Measurements from ENCODE around the gene CNP.

Gene CNP

DNA sequence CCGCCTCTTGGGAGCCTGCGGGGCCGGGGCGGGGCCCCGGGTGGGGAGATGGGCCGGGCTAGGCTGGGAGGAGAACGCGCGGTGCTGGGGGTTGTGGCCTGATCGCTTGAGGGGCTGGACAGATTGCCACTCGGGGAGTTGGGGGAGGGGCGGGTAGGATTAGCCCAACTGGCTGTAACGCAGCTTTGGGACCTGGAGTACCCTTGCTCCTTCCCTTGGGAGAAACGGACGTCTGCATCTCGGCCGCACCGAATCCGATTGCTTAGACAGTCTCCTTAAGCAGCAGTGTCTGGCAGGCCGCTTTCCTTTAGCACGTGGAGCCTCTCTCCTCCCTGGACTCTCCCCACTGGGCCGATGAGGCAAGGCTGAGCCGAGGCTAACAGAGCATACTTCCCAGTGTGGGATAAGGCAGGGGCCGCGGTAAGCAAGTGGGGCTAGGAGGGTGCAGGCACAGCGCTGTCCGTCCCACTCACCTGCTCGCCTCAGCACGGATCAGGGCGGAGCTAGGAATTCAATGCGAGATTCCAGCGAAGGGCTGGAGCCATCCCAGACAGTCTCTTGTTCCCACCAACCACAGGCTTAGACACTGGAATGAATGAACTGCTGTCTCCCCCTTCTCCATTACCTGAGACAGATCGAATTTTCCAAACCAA lies 47.3 kb upstream of the CNP start:
- Histone ChIP-seq H3K4me3 (ENCODE audit: severe bottlenecking) (peak overlapping the region; percentile 84), H3K4me1 (ENCODE audit: insufficient read depth, poor library complexity, severe bottlenecking) (peaks cover 28% of the 10 kb centered on the region), H3K27ac (ENCODE audit: poor library complexity, severe bottlenecking) (peak overlapping the region; percentile 87), H3K9me3 (ENCODE audit: severe bottlenecking) (no peaks in the 10 kb centered on the region), H3K36me3 (ENCODE audit: low read depth) (peaks cover 23% of the 10 kb centered on the region), H3K27me3 (ENCODE audit: insufficient read depth, poor library complexity, severe bottlenecking) (no peaks in the 10 kb centered on the region)
- TF ChIP-seq, protein P1, sequence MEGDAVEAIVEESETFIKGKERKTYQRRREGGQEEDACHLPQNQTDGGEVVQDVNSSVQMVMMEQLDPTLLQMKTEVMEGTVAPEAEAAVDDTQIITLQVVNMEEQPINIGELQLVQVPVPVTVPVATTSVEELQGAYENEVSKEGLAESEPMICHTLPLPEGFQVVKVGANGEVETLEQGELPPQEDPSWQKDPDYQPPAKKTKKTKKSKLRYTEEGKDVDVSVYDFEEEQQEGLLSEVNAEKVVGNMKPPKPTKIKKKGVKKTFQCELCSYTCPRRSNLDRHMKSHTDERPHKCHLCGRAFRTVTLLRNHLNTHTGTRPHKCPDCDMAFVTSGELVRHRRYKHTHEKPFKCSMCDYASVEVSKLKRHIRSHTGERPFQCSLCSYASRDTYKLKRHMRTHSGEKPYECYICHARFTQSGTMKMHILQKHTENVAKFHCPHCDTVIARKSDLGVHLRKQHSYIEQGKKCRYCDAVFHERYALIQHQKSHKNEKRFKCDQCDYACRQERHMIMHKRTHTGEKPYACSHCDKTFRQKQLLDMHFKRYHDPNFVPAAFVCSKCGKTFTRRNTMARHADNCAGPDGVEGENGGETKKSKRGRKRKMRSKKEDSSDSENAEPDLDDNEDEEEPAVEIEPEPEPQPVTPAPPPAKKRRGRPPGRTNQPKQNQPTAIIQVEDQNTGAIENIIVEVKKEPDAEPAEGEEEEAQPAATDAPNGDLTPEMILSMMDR (IDR thresholded peaks at IDR 0.05; ENCODE audit: poor library complexity, severe bottlenecking) = no peak
- peak; percentile 75 for ATAC-seq (ENCODE audit: low read depth)
- peak; percentile 75 for DNase-seq (ENCODE audit: low spot score)

GRCh38 chr17:41919840-41920579 lies 46.6 kb upstream of the CNP start:
- Histone ChIP-seq H3K4me3 (ENCODE audit: severe bottlenecking) (no peak overlapping the region), H3K36me3 (ENCODE audit: low read depth) (peaks cover 16% of the 10 kb centered on the region), H3K4me1 (ENCODE audit: insufficient read depth, poor library complexity, severe bottlenecking) (peaks cover 28% of the 10 kb centered on the region), H3K9me3 (ENCODE audit: severe bottlenecking) (no peaks in the 10 kb centered on the region), H3K27me3 (ENCODE audit: insufficient read depth, poor library complexity, severe bottlenecking) (no peaks in the 10 kb centered on the region), H3K27ac (ENCODE audit: poor library complexity, severe bottlenecking) (peak overlapping the region; percentile 87)
- ATAC-seq (ENCODE audit: low read depth) (no peak), DNase-seq (ENCODE audit: low spot score) (no peak)
- TF ChIP-seq, protein P1 (IDR thresholded peaks at IDR 0.05; ENCODE audit: poor library complexity, severe bottlenecking) = no peak

DNA sequence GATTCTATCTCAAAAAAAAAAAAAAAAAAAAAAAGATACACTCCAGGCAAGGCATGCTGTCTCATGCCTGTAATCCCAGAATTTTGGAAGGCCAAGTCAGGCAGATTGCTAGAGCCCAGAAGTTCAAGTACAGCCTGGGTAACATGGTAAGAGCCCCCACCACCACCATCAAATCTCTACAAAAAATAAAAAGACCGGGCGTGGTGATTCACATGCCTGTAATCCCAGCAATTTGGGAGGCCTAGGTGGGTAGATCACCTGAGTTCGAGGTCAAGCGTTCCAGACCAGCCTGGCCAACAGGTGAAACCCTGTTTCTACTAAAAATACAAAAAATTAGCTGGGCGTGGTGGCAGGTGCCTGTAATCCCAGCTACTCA lies 46.0 kb upstream of the CNP start:
- Histone ChIP-seq H3K9me3 (ENCODE audit: severe bottlenecking) (no peaks in the 10 kb centered on the region), H3K27me3 (ENCODE audit: insufficient read depth, poor library complexity, severe bottlenecking) (no peaks in the 10 kb centered on the region), H3K36me3 (ENCODE audit: low read depth) (peaks cover 14% of the 10 kb centered on the region), H3K4me3 (ENCODE audit: severe bottlenecking) (no peak overlapping the region), H3K27ac (ENCODE audit: poor library complexity, severe bottlenecking) (peak overlapping the region; percentile 87), H3K4me1 (ENCODE audit: insufficient read depth, poor library complexity, severe bottlenecking) (peaks cover 26% of the 10 kb centered on the region)
- TF ChIP-seq, protein P1 (IDR thresholded peaks at IDR 0.05; ENCODE audit: poor library complexity, severe bottlenecking) = no peak
- DNase-seq (ENCODE audit: low spot score) (no peak), ATAC-seq (ENCODE audit: low read depth) (no peak)

GRCh38 chr17:41925991-41926590 lies 40.5 kb upstream of the CNP start:
- H3K27ac ChIP-seq (ENCODE audit: poor library complexity, severe bottlenecking) = no peak overlapping the region
- DNase-seq (ENCODE audit: low spot score) (no peak), ATAC-seq (ENCODE audit: low read depth) (no peak)
- TF ChIP-seq, protein P1 (IDR thresholded peaks at IDR 0.05; ENCODE audit: poor library complexity, severe bottlenecking) = no peak
- no peaks in the 10 kb centered on the region for H3K27me3 ChIP-seq (ENCODE audit: insufficient read depth, poor library complexity, severe bottlenecking)
- no peak overlapping the region for H3K4me3 ChIP-seq (ENCODE audit: severe bottlenecking)
- H3K4me1 ChIP-seq (ENCODE audit: insufficient read depth, poor library complexity, severe bottlenecking) = peaks cover 6% of the 10 kb centered on the region
- no peaks in the 10 kb centered on the region for H3K36me3 ChIP-seq (ENCODE audit: low read depth)
- H3K9me3 ChIP-seq (ENCODE audit: severe bottlenecking) = no peaks in the 10 kb centered on the region

Data from RWPE2 (cell line).